ENCODE measurements around the gene FAM163A. TPM values are rescaled to one million over a fixed set of nuclear protein-coding genes. Genes with fewer than 3 reads are reported as not detected.

The FAM163A gene
- total RNA-seq, 1 experiment from 2014 or later = not detected

DNA sequence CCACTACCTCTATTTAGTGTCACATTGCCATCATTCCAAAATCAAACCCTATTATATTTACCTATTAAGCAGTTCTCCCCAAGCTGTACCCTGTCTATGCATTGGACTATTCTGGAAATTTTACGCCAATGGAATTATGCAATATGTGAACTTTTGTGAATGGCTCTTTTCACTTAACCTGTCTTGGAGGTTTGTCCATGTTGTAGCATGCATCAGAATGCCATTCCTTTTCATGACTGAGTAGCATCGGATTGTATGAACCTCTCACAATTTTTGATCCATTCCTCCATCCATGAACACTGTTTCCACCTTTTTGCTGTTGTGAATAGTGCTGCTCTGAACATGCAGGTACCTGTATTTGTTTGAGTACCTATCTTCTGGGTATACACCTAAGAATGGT, 33.7 kb downstream of the FAM163A start (continued):
- TF ChIP-seq, protein P1, sequence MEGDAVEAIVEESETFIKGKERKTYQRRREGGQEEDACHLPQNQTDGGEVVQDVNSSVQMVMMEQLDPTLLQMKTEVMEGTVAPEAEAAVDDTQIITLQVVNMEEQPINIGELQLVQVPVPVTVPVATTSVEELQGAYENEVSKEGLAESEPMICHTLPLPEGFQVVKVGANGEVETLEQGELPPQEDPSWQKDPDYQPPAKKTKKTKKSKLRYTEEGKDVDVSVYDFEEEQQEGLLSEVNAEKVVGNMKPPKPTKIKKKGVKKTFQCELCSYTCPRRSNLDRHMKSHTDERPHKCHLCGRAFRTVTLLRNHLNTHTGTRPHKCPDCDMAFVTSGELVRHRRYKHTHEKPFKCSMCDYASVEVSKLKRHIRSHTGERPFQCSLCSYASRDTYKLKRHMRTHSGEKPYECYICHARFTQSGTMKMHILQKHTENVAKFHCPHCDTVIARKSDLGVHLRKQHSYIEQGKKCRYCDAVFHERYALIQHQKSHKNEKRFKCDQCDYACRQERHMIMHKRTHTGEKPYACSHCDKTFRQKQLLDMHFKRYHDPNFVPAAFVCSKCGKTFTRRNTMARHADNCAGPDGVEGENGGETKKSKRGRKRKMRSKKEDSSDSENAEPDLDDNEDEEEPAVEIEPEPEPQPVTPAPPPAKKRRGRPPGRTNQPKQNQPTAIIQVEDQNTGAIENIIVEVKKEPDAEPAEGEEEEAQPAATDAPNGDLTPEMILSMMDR (IDR thresholded peaks at IDR 0.05 in 2 of 3, conservative IDR thresholded peaks at IDR 0.05 in 1 of 3; ENCODE audit: borderline replicate concordance in 1 of 3, insufficient read depth in 1 of 3, low read depth in 2 of 3, low read length in 2 of 3) = no peak
- TF ChIP-seq JUND (IDR thresholded peaks at IDR 0.05) (no peak), SIN3A (IDR thresholded peaks at IDR 0.05; ENCODE audit: low read depth) (no peak), SRF (IDR thresholded peaks at IDR 0.05; ENCODE audit: low read depth) (no peak), CEBPB (IDR thresholded peaks at IDR 0.05; ENCODE audit: low read depth) (no peak), POLR2AphosphoS5 (IDR thresholded peaks at IDR 0.05; ENCODE audit: low read depth, low read length) (no peak), POLR2A (IDR thresholded peaks at IDR 0.05; ENCODE audit: borderline replicate concordance, extremely low read depth, insufficient read depth, insufficient read length) (no peak)

DNA sequence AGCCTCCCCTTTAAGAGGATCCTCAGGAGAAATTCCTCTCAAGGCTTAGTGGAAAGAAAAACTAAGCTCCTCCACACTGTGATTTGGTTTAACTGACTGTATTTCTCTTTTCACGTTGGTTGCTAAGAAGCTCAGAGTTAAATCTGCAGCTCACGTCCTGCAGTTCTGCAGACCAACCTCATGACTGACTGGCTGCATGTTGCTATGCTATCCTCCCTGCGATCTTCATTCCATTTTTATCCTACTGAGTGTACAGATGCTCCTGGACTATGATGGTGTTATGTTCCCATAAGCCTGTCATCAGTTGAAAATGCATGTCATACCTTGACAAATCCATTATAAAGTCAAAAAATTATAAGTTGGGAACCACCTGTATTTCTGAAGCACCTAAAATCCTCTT, 34.6 kb downstream of the FAM163A start:
- BruUV-seq (replicated peaks) = no TSS peak
- no peaks in the 10 kb centered on the region for H3K79me2 ChIP-seq (ENCODE audit: insufficient read depth, low read length)
- H3K9me3 ChIP-seq (ENCODE audit: control insufficient read depth in 1 of 2, insufficient read depth in 1 of 2, low read depth in 1 of 2, low read length in 2 of 2) = no peaks in the 10 kb centered on the region
- H3K4me2 ChIP-seq (ENCODE audit: low read length) = no peak overlapping the region
- ATAC-seq = no peak
- H3K27me3 ChIP-seq (ENCODE audit: insufficient read depth, low read length) = no peaks in the 10 kb centered on the region
- no peak overlapping the region for H3K9ac ChIP-seq (ENCODE audit: low read length)
- intact Hi-C loops (cut with micrococcal nuclease) = no loop called here
- no peak overlapping the region for H3K4me3 ChIP-seq (replicated peaks in 1 of 2; ENCODE audit: low read depth in 1 of 2, low read length in 2 of 2)
- H3K9me2 ChIP-seq (ENCODE audit: insufficient read depth) = no peaks in the 10 kb centered on the region
- no peak for DNase-seq (ENCODE audit: low read depth, low spot score)
- ChIA-PET CTCF (interaction anchor here (1.0 kb wide), 1 partner anchor 37 kb away, joined by 3 read pairs; no protein-coding TSS in a partner anchor), POLR2A (no interaction called here), RAD21 (ENCODE audit: low non-redundant PET in 1 of 2, low total read pairs in 2 of 2, uncharacterized antibody in 2 of 2, unreplicated experiment in 2 of 2) (no interaction called here)
- H4K20me1 ChIP-seq (ENCODE audit: insufficient read depth) = no peaks in the 10 kb centered on the region
- H2AFZ ChIP-seq (ENCODE audit: low read depth, low read length, poor library complexity, severe bottlenecking) = no peak overlapping the region
- no peaks in the 10 kb centered on the region for H3K36me3 ChIP-seq (ENCODE audit: control insufficient read depth in 1 of 2, insufficient read depth in 2 of 2, low read length in 2 of 2)
- H3K27ac ChIP-seq (ENCODE audit: low read depth, low read length) = no peak overlapping the region
- no peaks in the 10 kb centered on the region for H3K4me1 ChIP-seq (ENCODE audit: control insufficient read depth in 1 of 2, insufficient read depth in 2 of 2, low read length in 2 of 2)
- no peak for TF ChIP-seq TCF7L2 (IDR thresholded peaks at IDR 0.05; ENCODE audit: borderline replicate concordance, extremely low read depth, insufficient read depth, insufficient read length)
- no peak for TF ChIP-seq CBX3 (IDR thresholded peaks at IDR 0.05; ENCODE audit: low read depth)
- TF ChIP-seq ELF1 (IDR thresholded peaks at IDR 0.05; ENCODE audit: borderline replicate concordance, low read depth) = no peak
- TF ChIP-seq ZBTB33 (IDR thresholded peaks at IDR 0.05; ENCODE audit: extremely low read depth, insufficient replicate concordance, low read length) = no peak
- TF ChIP-seq, protein P2, sequence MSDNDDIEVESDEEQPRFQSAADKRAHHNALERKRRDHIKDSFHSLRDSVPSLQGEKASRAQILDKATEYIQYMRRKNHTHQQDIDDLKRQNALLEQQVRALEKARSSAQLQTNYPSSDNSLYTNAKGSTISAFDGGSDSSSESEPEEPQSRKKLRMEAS (IDR thresholded peaks at IDR 0.05) = no peak
- TF ChIP-seq SRF (IDR thresholded peaks at IDR 0.05; ENCODE audit: low read depth) = no peak
- TF ChIP-seq CEBPB (IDR thresholded peaks at IDR 0.05; ENCODE audit: low read depth) = no peak
- TF ChIP-seq, protein P1 (IDR thresholded peaks at IDR 0.05 in 2 of 3, conservative IDR thresholded peaks at IDR 0.05 in 1 of 3; ENCODE audit: borderline replicate concordance in 1 of 3, insufficient read depth in 1 of 3, low read depth in 2 of 3, low read length in 2 of 3) = no peak
- no peak for TF ChIP-seq YY1 (IDR thresholded peaks at IDR 0.05; ENCODE audit: extremely low read depth, insufficient replicate concordance, low read depth, low read length)
- TF ChIP-seq SP1 (IDR thresholded peaks at IDR 0.05; ENCODE audit: low read depth) = no peak
- TF ChIP-seq ZNF274 (IDR thresholded peaks at IDR 0.05; ENCODE audit: low read depth, low read length) = no peak
